Activated CD8-positive, alpha-beta memory T cell treated with anti-CD3 and anti-CD28 coated beads for 48 hours (primary cell): ENCODE measurements around the gene GMEB2.
"Not testable (repeated sequence)": the region's sequence is repeated elsewhere in the genome, so short reads cannot be mapped to it uniquely, and the experiment has no call there.

Experiments
- DNase-seq, 3 experiments: peaks; one replicate each; pipeline ENCODE4 v3.0.0-alpha.2; 2020; ENCODE audit warnings: low read depth in 2 of 3, low spot score in 2 of 3

The GMEB2 gene

GRCh38 chr20:63617092-63617875 lies 9.6 kb downstream of the GMEB2 start:
- no peak for DNase-seq

GRCh38 chr20:63613863-63614594 lies 12.9 kb downstream of the GMEB2 start:
- not testable (repeated sequence) for DNase-seq

DNA sequence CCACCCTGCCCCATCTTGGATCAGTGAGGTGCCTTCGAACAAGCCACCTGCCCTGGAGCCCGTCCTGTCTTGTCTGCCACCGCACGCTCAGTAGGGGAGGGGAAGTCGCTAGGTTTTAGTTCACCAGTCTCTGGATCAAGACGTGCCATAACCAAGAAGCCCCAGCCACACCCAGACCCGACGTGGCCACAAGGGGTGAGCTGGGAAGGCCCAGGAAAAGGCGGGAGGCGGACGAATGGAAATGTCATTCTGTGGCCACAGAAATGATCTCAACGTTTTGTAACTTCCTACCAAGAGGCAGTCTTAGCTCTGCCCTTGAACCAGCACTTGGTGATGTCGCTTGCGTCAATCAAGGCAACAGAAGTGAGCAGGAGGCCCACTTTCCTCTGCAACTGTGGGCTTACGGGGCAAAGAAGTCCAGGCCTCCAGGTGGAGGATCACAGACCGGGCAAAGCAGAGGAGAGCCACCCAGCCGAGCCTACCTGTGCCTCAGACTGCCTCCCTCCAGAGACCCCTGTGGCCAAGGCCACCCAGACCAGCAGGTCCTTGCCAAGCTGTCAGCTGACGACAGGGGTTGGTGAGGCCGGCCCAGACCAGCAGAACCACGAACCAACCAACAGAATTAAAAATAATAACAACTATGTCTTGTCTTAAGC lies 14.5 kb downstream of the GMEB2 start:
- no peak for DNase-seq

DNA sequence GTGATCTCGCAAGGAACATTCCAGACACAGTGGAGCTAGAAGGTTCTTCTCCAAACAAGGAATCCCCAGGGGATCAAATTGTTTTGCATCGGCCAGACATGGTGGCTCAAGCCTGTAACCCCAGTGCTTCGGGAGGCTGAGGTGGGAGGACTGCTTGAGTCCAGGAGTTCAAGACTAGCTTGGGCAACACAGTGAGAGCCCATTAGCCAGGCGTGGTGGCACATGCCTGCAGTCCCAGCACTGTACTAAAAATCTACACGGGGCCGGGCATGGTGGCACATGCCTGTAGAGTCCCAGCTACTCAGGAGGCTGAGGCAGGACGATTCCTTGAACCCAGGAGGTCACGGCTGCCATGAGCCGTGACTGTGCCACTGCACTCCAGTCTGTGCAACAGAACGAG lies 15.3 kb downstream of the GMEB2 start:
- no peak for DNase-seq

DNA sequence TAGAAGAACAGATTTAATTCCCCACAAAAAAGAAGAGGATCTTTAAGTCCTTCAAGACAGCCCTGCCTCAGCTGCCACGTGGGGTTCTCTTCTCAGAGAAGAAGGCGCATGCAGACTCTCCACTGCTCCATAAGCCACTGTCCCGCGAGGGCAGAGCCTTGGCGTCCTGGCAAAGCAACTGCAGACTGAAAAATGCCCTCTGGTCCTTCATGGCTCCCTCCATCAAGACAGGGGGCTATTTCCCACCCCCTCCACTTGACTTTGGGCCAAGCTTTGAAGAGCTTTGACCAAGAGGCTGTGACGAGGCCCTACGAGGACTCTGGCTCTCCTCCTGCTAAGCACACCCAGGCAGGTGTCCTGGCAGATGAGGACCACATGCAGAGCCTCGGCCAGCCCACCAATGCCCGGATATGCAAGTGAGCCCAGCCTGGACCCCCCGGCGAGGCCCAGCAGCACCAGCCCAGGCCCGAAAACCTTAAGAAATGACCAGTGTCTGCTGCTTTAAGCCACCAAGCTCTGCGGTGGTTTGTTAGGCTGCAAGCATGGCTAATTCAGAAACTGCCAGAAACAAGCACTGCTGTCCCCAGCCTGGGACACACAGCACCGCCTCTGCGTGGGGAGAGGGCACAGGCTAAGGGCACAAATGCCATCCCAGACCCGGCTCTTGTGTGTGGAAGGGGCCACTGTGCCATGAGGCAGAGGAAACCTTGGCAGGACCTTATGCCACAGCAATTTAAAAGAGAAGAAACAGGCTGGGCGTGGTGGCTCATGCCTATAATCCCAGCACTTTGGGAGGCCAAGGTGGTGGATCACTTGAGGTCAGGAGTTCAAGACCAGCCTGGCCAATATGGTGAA lies 16.1 kb downstream of the GMEB2 start:
- no peak for DNase-seq

- no peak for DNase-seq
Measured at GRCh38 chr20:63606686-63607085, 20.2 kb downstream of the GMEB2 start.

DNA sequence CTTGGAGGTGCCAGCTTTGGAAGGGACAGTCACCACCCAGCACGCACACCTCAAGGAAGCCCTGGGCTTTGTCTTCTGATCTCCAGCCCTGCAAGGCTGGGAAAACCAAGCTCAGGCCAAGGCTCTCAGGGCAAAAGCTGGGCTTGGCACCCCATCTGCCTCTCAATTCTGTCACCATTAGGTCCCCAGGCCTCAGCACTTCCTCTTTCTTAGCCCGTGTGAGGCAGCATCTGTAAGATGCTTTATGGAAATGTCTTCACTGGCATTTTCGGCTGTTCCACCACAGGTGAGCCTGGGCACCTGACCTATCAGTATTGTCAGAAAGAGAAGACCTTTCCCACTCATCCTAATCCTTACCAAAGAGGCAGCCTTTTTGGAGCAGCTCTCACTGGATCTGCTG lies 24.6 kb downstream of the GMEB2 start:
- DNase-seq: no peak

GRCh38 chr20:63601679-63602078 lies 25.2 kb downstream of the GMEB2 start:
- not testable (repeated sequence) for DNase-seq

- no peak for DNase-seq
Measured at GRCh38 chr20:63599396-63600050, 27.4 kb downstream of the GMEB2 start.

DNA sequence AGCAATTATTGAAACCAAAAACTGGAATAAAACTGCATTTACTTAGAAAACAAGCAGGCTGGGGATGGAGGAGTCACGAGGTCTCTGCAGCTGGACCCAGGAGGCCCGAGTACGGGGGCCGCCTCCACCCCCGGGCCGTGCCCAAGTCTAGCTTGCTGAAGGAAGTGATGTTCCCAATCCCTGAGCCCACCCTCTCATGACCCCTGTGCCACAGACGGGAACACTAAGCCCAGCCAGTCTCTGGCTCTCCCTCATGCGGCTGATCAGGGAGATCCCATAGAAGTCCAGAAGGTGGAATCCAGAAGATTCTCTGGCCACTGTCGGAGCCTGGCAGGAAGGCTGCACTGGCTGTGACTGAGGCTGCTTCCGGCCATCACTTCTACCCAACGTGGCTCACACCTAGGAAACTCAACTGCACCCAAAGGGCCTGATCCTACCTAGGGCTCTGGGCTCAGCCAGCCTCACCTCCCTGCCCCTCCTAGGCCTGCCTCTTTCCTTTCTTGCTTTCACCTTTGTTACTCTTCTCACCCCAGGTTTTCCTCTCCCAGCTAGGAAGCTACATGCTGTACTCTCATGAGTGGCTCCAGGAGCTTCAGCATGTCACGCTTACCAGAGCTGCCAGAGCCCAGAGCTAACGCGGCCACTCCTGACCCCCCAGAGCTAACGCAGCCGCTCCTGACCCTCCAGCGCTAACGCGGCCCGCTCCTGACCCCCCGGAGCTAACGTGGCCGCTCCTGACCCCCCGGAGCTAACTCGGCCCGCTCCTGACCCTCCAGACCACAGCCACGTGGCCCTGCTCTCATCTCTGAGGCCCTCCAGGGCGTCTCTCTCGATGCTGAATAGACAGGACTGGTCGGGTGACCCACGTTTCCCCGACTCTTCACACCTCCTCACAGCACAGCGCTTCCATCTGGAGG lies 28.2 kb downstream of the GMEB2 start:
- DNase-seq: no peak

- no peak for DNase-seq
Measured at GRCh38 chr20:63597651-63598478, 29.0 kb downstream of the GMEB2 start.

GRCh38 chr20:63596423-63596822 lies 30.5 kb downstream of the GMEB2 start:
- DNase-seq: no peak

DNA sequence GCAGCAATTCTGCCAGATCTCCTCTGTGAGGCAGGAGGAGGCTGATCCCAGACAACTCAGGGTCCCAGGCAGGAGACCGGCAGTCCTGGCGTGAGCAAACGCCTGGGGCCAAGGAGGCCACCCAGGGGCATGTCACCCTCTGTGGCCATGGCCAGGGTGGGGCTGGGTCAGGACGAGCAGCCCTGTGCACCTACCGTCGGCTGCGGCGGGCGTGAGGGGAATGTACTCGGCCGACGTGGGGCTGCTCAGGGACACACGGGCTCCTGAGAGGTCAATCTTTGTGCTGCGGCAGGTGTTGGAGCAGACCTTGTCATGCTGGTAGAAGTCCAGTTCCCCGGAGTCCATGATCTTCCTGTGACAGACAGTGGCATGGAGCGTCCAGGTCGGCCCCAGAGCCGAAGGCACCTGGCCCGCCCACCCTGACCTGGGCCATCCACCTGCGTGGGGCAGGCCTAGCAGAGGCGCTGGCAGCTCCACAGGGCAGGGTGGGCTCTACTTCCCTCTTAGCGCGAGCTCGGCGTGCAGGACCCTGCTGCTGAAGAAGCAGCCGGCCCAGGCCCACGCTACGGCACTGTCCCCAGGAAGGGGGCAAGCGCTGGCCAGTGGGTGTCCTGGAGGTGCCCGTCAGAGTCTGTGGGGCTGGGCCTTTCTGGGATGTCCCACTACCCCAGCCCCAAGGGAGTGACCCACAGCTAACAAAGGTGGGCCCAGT lies 31.3 kb downstream of the GMEB2 start:
- DNase-seq: no peak

GRCh38 chr20:63594043-63594561 lies 32.8 kb downstream of the GMEB2 start:
- DNase-seq: no peak

- no peak for DNase-seq
Measured at GRCh38 chr20:63592661-63593060, 34.2 kb downstream of the GMEB2 start.

DNA sequence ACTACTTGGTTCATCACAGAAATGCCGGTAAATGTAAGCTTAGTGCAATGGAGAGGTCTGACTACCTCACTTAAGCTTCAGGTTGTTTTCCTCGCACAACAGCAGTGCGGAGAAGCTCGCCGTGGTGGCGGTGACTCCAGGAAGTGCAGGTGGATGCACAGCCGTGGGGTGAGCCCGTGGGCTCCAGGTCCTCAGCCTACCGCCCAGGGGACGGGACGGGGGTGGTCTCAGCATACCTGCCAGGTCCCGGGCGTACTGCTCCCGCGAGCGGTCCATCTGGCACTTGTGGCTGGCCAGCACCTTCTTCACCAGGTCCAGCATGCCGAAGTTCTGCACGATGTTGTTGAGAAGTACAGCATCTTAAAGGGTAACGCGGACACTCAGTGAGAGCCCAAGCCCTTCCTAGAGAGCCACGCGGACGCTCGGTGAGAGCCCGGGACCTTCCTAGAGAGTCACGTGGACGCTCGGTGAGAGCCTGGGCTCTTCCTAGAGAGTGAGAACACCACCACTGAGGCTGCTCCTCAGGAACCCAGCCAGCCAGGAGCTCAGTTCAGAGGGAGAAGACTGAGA lies 35.0 kb downstream of the GMEB2 start:
- DNase-seq: no peak

- no peak for DNase-seq
Measured at GRCh38 chr20:63591147-63591533, 35.8 kb downstream of the GMEB2 start.
